IPS-15b (cell line): Measurements from ENCODE around the gene PAXIP1.

Source experiments
- H3K27me3 ChIP-seq: one replicate; pipeline ENCODE4 v1.6.1; 2013; ENCODE audit warnings: low read length; ENCODE audit not compliant: control insufficient read depth, insufficient read depth
- H3K36me3 ChIP-seq: one replicate; pipeline ENCODE4 v1.6.1; 2013; ENCODE audit warnings: low read length; ENCODE audit not compliant: control insufficient read depth, insufficient read depth
- H3K4me1 ChIP-seq: one replicate; pipeline ENCODE4 v1.6.1; 2013; ENCODE audit warnings: mild to moderate bottlenecking, low read length; ENCODE audit not compliant: control insufficient read depth, insufficient read depth
- H3K4me3 ChIP-seq: one replicate; pipeline ENCODE4 v1.5.1; 2013; ENCODE audit warnings: low read depth, low read length
- H3K9ac ChIP-seq: one replicate; pipeline ENCODE4 v1.6.1; 2013; ENCODE audit warnings: low read depth, mild to moderate bottlenecking, low read length
- H3K9me3 ChIP-seq: one replicate; pipeline ENCODE4 v1.6.1; 2013; ENCODE audit warnings: mild to moderate bottlenecking, low read length; ENCODE audit not compliant: control insufficient read depth, insufficient read depth

PAXIP1 gene

GRCh38 chr7:154909241-154910105, 93.5 kb downstream of the PAXIP1 start:
- H3K36me3 ChIP-seq: no peaks in the 10 kb centered on the region
- H3K27me3 ChIP-seq: peaks cover 4% of the 10 kb centered on the region
- H3K9me3 ChIP-seq: no peaks in the 10 kb centered on the region
- H3K4me3 ChIP-seq: no peak overlapping the region
- H3K9ac ChIP-seq: no peak overlapping the region
- no peaks in the 10 kb centered on the region for H3K4me1 ChIP-seq

- H3K4me3 ChIP-seq: no peak overlapping the region
- H3K27me3 ChIP-seq: no peaks in the 10 kb centered on the region
- H3K4me1 ChIP-seq: no peaks in the 10 kb centered on the region
- H3K9ac ChIP-seq: no peak overlapping the region
- H3K36me3 ChIP-seq: no peaks in the 10 kb centered on the region
- H3K9me3 ChIP-seq: no peaks in the 10 kb centered on the region
These were observed 95.0 kb downstream of the PAXIP1 start for GRCh38 chr7:154907651-154908620.

- Histone ChIP-seq H3K36me3 (no peaks in the 10 kb centered on the region), H3K9ac (no peak overlapping the region), H3K4me3 (no peak overlapping the region), H3K9me3 (no peaks in the 10 kb centered on the region), H3K27me3 (no peaks in the 10 kb centered on the region), H3K4me1 (no peaks in the 10 kb centered on the region)
These were observed 96.1 kb downstream of the PAXIP1 start for GRCh38 chr7:154906736-154907355.

- Histone ChIP-seq H3K9ac (no peak overlapping the region), H3K4me3 (no peak overlapping the region), H3K4me1 (no peaks in the 10 kb centered on the region), H3K36me3 (no peaks in the 10 kb centered on the region), H3K9me3 (no peaks in the 10 kb centered on the region), H3K27me3 (no peaks in the 10 kb centered on the region)
These were observed 96.7 kb downstream of the PAXIP1 start for GRCh38 chr7:154906201-154906600.

GRCh38 chr7:154905615-154906014, 97.3 kb downstream of the PAXIP1 start:
- no peaks in the 10 kb centered on the region for H3K4me1 ChIP-seq
- no peak overlapping the region for H3K9ac ChIP-seq
- no peaks in the 10 kb centered on the region for H3K36me3 ChIP-seq
- no peak overlapping the region for H3K4me3 ChIP-seq
- H3K27me3 ChIP-seq: no peaks in the 10 kb centered on the region
- no peaks in the 10 kb centered on the region for H3K9me3 ChIP-seq

- H3K4me3 ChIP-seq: no peak overlapping the region
- no peaks in the 10 kb centered on the region for H3K9me3 ChIP-seq
- no peak overlapping the region for H3K9ac ChIP-seq
- H3K27me3 ChIP-seq: no peaks in the 10 kb centered on the region
- H3K4me1 ChIP-seq: no peaks in the 10 kb centered on the region
- no peaks in the 10 kb centered on the region for H3K36me3 ChIP-seq
These were observed 97.8 kb downstream of the PAXIP1 start for GRCh38 chr7:154905146-154905545.

- H3K36me3 ChIP-seq: no peaks in the 10 kb centered on the region
- H3K4me1 ChIP-seq: no peaks in the 10 kb centered on the region
- H3K27me3 ChIP-seq: no peaks in the 10 kb centered on the region
- H3K9me3 ChIP-seq: no peaks in the 10 kb centered on the region
- no peak overlapping the region for H3K9ac ChIP-seq
- no peak overlapping the region for H3K4me3 ChIP-seq
These were observed 99.7 kb downstream of the PAXIP1 start for GRCh38 chr7:154903083-154903731.

- H3K9ac ChIP-seq: no peak overlapping the region
These were observed 100.3 kb downstream of the PAXIP1 start for GRCh38 chr7:154902600-154903082.

GRCh38 chr7:154899862-154900261, 103.1 kb downstream of the PAXIP1 start:
- H3K36me3 ChIP-seq: no peaks in the 10 kb centered on the region
- no peak overlapping the region for H3K4me3 ChIP-seq
- no peak overlapping the region for H3K9ac ChIP-seq
- H3K9me3 ChIP-seq: no peaks in the 10 kb centered on the region
- H3K4me1 ChIP-seq: no peaks in the 10 kb centered on the region
- no peaks in the 10 kb centered on the region for H3K27me3 ChIP-seq

More at GRCh38 chr7:154902600-154903082, 100.3 kb downstream of the PAXIP1 start:
- Histone ChIP-seq H3K36me3 (no peaks in the 10 kb centered on the region), H3K4me1 (no peaks in the 10 kb centered on the region), H3K27me3 (no peaks in the 10 kb centered on the region), H3K9me3 (no peaks in the 10 kb centered on the region), H3K4me3 (no peak overlapping the region)

GRCh38 chr7:154898973-154899855, 103.7 kb downstream of the PAXIP1 start:
- H3K27me3 ChIP-seq: no peaks in the 10 kb centered on the region
- no peaks in the 10 kb centered on the region for H3K36me3 ChIP-seq
- no peak overlapping the region for H3K9ac ChIP-seq
- no peaks in the 10 kb centered on the region for H3K9me3 ChIP-seq
- H3K4me3 ChIP-seq: no peak overlapping the region
- H3K4me1 ChIP-seq: no peaks in the 10 kb centered on the region
